Ovary (tissue), 9 donors: Measurements from ENCODE around the gene FRMD5. TPM values are rescaled to one million over a fixed set of nuclear protein-coding genes. Genes with fewer than 3 reads are reported as not detected.

Experiments used
- DNase-seq, 5 donors: peaks; one replicate each; pipeline ENCODE4 v3.0.0-alpha.2; 2019 to 2020
- H3K27ac ChIP-seq, 2 donors: fragments of 200-600 bp; one replicate each; pipeline versions ENCODE4 v1.5.1 to v1.8.0; 2019 to 2022
- H3K27me3 ChIP-seq: fragments of 200-600 bp; one replicate; pipeline ENCODE4 v1.8.0; 2022
- H3K36me3 ChIP-seq: fragments of 200-600 bp; sonication (generic); one replicate; pipeline ENCODE4 v1.5.1; 2019
- H3K4me1 ChIP-seq: one replicate; pipeline ENCODE4 v1.8.1; 2013; ENCODE audit warnings: mild to moderate bottlenecking, moderate library complexity; ENCODE audit not compliant: insufficient read depth
- H3K4me3 ChIP-seq: fragments of 200-600 bp; sonication (generic); one replicate; pipeline ENCODE4 v1.5.1; 2017
- H3K9me3 ChIP-seq, 2 donors: fragments of 200-600 bp in 1 of 2; sonication (generic) in 1 of 2; one replicate each; pipeline versions ENCODE4 v1.5.1 to v1.8.1; 2013 to 2019; ENCODE audit warnings: mild to moderate bottlenecking in 1 of 2, moderate library complexity in 1 of 2
- EP300 ChIP-seq: sonication (generic); formaldehyde crosslinking; IDR thresholded peaks from one replicate; pipeline ENCODE4 v1.6.1; 2017; ENCODE audit warnings: antibody characterized with exemption
- POLR2A ChIP-seq: fragments of 450-650 bp; IDR thresholded peaks from one replicate; pipeline ENCODE4 v1.6.1; 2017; ENCODE audit warnings: antibody characterized with exemption, mild to moderate bottlenecking, moderate library complexity
- WGBS, 3 donors: extraction: QIAGEN DNeasy Blood & Tissue Kit in 1 of 3; methylation state at CpG; one replicate each; pipeline versions ENCODE4 v1.1.5 to v1.1.7; 2013 to 2017; 5-methylcytosine and 5-hydroxymethylcytosine counted together
- intact Hi-C, 4 donors: fragments of 100-400 bp; cut with DNase I; formaldehyde crosslinking; loops; one replicate each; pipeline versions ENCODE4 v1.11.0 to v1.15.1; 2022 to 2023
- polyA plus RNA-seq, 2 donors: library from polyadenylated mRNA; stranded (reverse); fragments of 200-250 nt in 1 of 2; fragments of 350-450 nt in 1 of 2; fragmentation: Illumina TruSeq in 1 of 2; extraction: RNeasy Lipid Tissue Mini Kit (QIAGEN cat#74804) in 1 of 2; gene quantifications; one replicate each; pipeline ENCODE4 v1.2.3, GENCODE V29; 2013 to 2014
- total RNA-seq, 7 donors: library from RNA; depleted of rRNA in 2 of 7; stranded (reverse); fragments of >200 nt in 2 of 7; fragmentation: NEBNext Ultra II Directional in 3 of 7; extraction: Animal tissue kit (Norgen Biotek cat#: 25700) in 3 of 7; gene quantifications; one replicate each; pipeline versions ENCODE4 v1.1.0 to v1.2.4, GENCODE V29; 2016 to 2023
- TF ChIP-seq, protein P1 (sequence below), 3 donors: fragments of 450-650 bp in 2 of 3; fragments of 200-600 bp in 1 of 3; IDR thresholded peaks; one replicate each; pipeline versions ENCODE4 v1.5.1 to v1.8.0; 2016 to 2022; ENCODE audit warnings: antibody characterized with exemption in 3 of 3, mild to moderate bottlenecking in 1 of 3
- donor health status: DM: no; HTN: no; CAD: no; lungs with moderate emphysema.
- donor health status: DM: no; HTN: no; CAD: no.
- donor health status: Bipolar disorder and iron deficiency.
- donor health status: DM: yes; HTN: yes; CAD: no.
- donor health status: DM: no; HTN: no; CAD: no.
- donor health status: DM: yes; HTN: yes; CAD: no.

Gene FRMD5
- total and polyA plus RNA-seq, 9 donors = 0.12 to 2.2 (median 0.32) TPM

GRCh38 chr15:43901495-43901894 is 293.6 kb downstream of the FRMD5 start:
- intact Hi-C loops = no loop called here
- TF ChIP-seq, protein P1, sequence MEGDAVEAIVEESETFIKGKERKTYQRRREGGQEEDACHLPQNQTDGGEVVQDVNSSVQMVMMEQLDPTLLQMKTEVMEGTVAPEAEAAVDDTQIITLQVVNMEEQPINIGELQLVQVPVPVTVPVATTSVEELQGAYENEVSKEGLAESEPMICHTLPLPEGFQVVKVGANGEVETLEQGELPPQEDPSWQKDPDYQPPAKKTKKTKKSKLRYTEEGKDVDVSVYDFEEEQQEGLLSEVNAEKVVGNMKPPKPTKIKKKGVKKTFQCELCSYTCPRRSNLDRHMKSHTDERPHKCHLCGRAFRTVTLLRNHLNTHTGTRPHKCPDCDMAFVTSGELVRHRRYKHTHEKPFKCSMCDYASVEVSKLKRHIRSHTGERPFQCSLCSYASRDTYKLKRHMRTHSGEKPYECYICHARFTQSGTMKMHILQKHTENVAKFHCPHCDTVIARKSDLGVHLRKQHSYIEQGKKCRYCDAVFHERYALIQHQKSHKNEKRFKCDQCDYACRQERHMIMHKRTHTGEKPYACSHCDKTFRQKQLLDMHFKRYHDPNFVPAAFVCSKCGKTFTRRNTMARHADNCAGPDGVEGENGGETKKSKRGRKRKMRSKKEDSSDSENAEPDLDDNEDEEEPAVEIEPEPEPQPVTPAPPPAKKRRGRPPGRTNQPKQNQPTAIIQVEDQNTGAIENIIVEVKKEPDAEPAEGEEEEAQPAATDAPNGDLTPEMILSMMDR (IDR thresholded peaks at IDR 0.05) = no peak
- TF ChIP-seq POLR2A (no peak), EP300 (no peak)
- Histone ChIP-seq H3K27ac (no peak overlapping the region), H3K27me3 (no peaks in the 10 kb centered on the region), H3K36me3 (no peaks in the 10 kb centered on the region), H3K4me3 (no peak overlapping the region), H3K4me1 (no peaks in the 10 kb centered on the region), H3K9me3 (no peaks in the 10 kb centered on the region)
- DNase-seq = no peak
- 81 to 88% (median 84%) methylated on average over 10 of the region's 10 CpGs for WGBS, 3 donors

DNA sequence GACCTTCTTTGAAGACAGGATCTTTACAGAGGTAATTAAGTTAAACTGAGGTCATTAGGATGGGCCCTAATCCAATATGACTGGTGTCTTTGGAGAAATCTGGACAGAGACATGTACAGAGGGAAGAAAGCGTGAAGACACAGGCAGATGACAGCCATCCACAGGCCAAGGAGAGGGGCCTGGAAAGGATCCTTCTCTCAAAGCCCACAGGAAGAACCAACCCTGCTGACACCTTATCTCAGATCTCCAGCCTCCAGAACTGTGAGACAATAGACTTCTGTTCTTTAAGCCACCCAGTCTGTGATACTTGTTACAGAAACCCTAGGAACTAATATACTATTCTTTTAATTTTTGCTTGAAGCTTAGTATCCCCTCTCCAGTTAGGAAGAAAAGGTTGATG is 294.1 kb downstream of the FRMD5 start:
- Histone ChIP-seq H3K4me3 (no peak overlapping the region), H3K27ac (no peak overlapping the region), H3K36me3 (no peaks in the 10 kb centered on the region), H3K27me3 (no peaks in the 10 kb centered on the region), H3K4me1 (no peaks in the 10 kb centered on the region), H3K9me3 (no peaks in the 10 kb centered on the region)
- DNase-seq = no peak
- intact Hi-C loops = no loop called here
- TF ChIP-seq, protein P1 (IDR thresholded peaks at IDR 0.05) = no peak
- TF ChIP-seq POLR2A (no peak), EP300 (no peak)
- WGBS, 3 donors = 98 to 100% (median 100%) methylated on average over 1 of the region's 1 CpG

GRCh38 chr15:43899928-43900327 is 295.1 kb downstream of the FRMD5 start:
- no peak for DNase-seq
- TF ChIP-seq, protein P1 (IDR thresholded peaks at IDR 0.05) = no peak
- TF ChIP-seq EP300 = no peak
- no peak for TF ChIP-seq POLR2A

DNA sequence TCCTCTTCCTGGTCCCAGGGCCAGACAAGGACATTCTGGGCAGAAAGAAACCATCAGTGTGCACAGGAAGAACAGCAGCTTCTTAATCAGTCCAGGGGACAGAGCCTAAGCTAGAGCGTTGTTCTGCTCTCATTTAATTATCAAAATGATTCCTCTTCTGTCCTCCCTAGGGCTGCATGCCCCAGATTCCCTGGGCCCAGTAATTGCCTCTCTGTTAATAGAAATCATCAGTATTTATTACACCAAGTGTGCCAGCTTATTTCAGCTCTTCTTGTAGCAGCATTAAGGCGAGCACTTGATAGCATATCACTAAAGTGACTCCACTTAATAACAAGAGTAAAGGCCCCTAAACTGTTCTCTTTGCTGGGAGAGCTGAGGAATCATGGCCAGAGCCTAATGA is 296.2 kb downstream of the FRMD5 start:
- H3K27ac ChIP-seq = no peak overlapping the region
- no peak overlapping the region for H3K4me3 ChIP-seq
- no peaks in the 10 kb centered on the region for H3K36me3 ChIP-seq
- H3K9me3 ChIP-seq = no peaks in the 10 kb centered on the region
- DNase-seq = no peak
- H3K27me3 ChIP-seq = no peaks in the 10 kb centered on the region
- 33 to 59% (median 41%) methylated on average over 2 of the region's 2 CpGs for WGBS, 3 donors
- intact Hi-C loops = loop anchor here in 1 of 4 donors (10.0 kb wide), 1 partner anchor 326 kb away; no protein-coding TSS in a partner anchor
- no peak for TF ChIP-seq EP300
- TF ChIP-seq, protein P1 (IDR thresholded peaks at IDR 0.05) = no peak
- no peak for TF ChIP-seq POLR2A
- H3K4me1 ChIP-seq = no peaks in the 10 kb centered on the region

More at GRCh38 chr15:43899928-43900327, 295.1 kb downstream of the FRMD5 start:
- no peak overlapping the region for H3K27ac ChIP-seq
- no peaks in the 10 kb centered on the region for H3K4me1 ChIP-seq
- 84 to 95% (median 91%) methylated on average over 5 of the region's 5 CpGs for WGBS, 3 donors
- no peak overlapping the region for H3K4me3 ChIP-seq
- H3K9me3 ChIP-seq = no peaks in the 10 kb centered on the region
- H3K36me3 ChIP-seq = no peaks in the 10 kb centered on the region
- H3K27me3 ChIP-seq = no peaks in the 10 kb centered on the region
- intact Hi-C loops = loop anchor here in 1 of 4 donors (10.0 kb wide), 1 partner anchor 325 kb away; no protein-coding TSS in a partner anchor
